ENCODE data around the gene ABHD2. TPM values are rescaled to one million over a fixed set of nuclear protein-coding genes. Genes with fewer than 3 reads are reported as not detected.

Gene ABHD2
- total RNA-seq, 6 experiments from 2014 or later = 43.1 to 63.5 (median 51.8) TPM

- no peak overlapping the region for H3K27ac Mint-ChIP-seq
- H3K9me3 Mint-ChIP-seq = no peaks in the 10 kb centered on the region
- no peak for DNase-seq
- no peak overlapping the region for H3K4me3 Mint-ChIP-seq
- H3K36me3 Mint-ChIP-seq (ENCODE audit: low read depth) = peaks cover 16% of the 10 kb centered on the region
- H3K27me3 Mint-ChIP-seq (ENCODE audit: insufficient read depth) = no peaks in the 10 kb centered on the region
- H3K4me1 Mint-ChIP-seq (ENCODE audit: low read depth) = peaks cover 61% of the 10 kb centered on the region
- no peak for TF ChIP-seq CTCF (IDR thresholded peaks at IDR 0.05)
Measured at GRCh38 chr15:89107984-89108383, 19.7 kb downstream of the ABHD2 start.

GRCh38 chr15:89108835-89109234 is 20.6 kb downstream of the ABHD2 start:
- no peak overlapping the region for H3K27ac Mint-ChIP-seq
- no peak overlapping the region for H3K4me3 Mint-ChIP-seq
- H3K9me3 Mint-ChIP-seq = no peaks in the 10 kb centered on the region
- peaks cover 61% of the 10 kb centered on the region for H3K4me1 Mint-ChIP-seq (ENCODE audit: low read depth)
- DNase-seq = no peak
- H3K27me3 Mint-ChIP-seq (ENCODE audit: insufficient read depth) = no peaks in the 10 kb centered on the region
- peaks cover 16% of the 10 kb centered on the region for H3K36me3 Mint-ChIP-seq (ENCODE audit: low read depth)
- TF ChIP-seq CTCF (IDR thresholded peaks at IDR 0.05) = no peak

GRCh38 chr15:89109238-89109637 is 21.0 kb downstream of the ABHD2 start:
- no peak for TF ChIP-seq CTCF (IDR thresholded peaks at IDR 0.05)
- Mint-ChIP-seq H3K27me3 (ENCODE audit: insufficient read depth) (no peaks in the 10 kb centered on the region), H3K4me1 (ENCODE audit: low read depth) (peaks cover 60% of the 10 kb centered on the region), H3K27ac (no peak overlapping the region), H3K9me3 (no peaks in the 10 kb centered on the region), H3K36me3 (ENCODE audit: low read depth) (peaks cover 16% of the 10 kb centered on the region), H3K4me3 (no peak overlapping the region)
- no peak for DNase-seq

- TF ChIP-seq CTCF (IDR thresholded peaks at IDR 0.05) = no peak
- Mint-ChIP-seq H3K27me3 (ENCODE audit: insufficient read depth) (no peaks in the 10 kb centered on the region), H3K9me3 (no peaks in the 10 kb centered on the region), H3K27ac (no peak overlapping the region), H3K4me1 (ENCODE audit: low read depth) (peaks cover 58% of the 10 kb centered on the region), H3K36me3 (ENCODE audit: low read depth) (peaks cover 21% of the 10 kb centered on the region), H3K4me3 (no peak overlapping the region)
- DNase-seq = no peak
Measured at GRCh38 chr15:89110060-89110459, 21.8 kb downstream of the ABHD2 start.

- Mint-ChIP-seq H3K9me3 (no peaks in the 10 kb centered on the region), H3K27ac (no peak overlapping the region), H3K4me1 (ENCODE audit: low read depth) (peaks cover 59% of the 10 kb centered on the region), H3K27me3 (ENCODE audit: insufficient read depth) (no peaks in the 10 kb centered on the region), H3K36me3 (ENCODE audit: low read depth) (peaks cover 26% of the 10 kb centered on the region), H3K4me3 (no peak overlapping the region)
- no peak for TF ChIP-seq CTCF (IDR thresholded peaks at IDR 0.05)
- DNase-seq = no peak
Measured at GRCh38 chr15:89111352-89111751, 23.1 kb downstream of the ABHD2 start.

- Mint-ChIP-seq H3K36me3 (ENCODE audit: low read depth) (peaks cover 27% of the 10 kb centered on the region), H3K27me3 (ENCODE audit: insufficient read depth) (no peaks in the 10 kb centered on the region), H3K4me1 (ENCODE audit: low read depth) (peaks cover 59% of the 10 kb centered on the region), H3K9me3 (no peaks in the 10 kb centered on the region), H3K27ac (peak overlapping the region; percentile 61), H3K4me3 (no peak overlapping the region)
- no peak for TF ChIP-seq CTCF (IDR thresholded peaks at IDR 0.05)
- DNase-seq = no peak
Measured at GRCh38 chr15:89111961-89112340, 23.7 kb downstream of the ABHD2 start.

All from HFFc6 (cell line).